GM19455 (cell line): ENCODE measurements around the gene TNFRSF18.

Experiments
- ATAC-seq: cut with Tn5 transposase; IDR thresholded peaks from one replicate; pipeline ENCODE4 v1.9.1; 2021; ENCODE audit not compliant: unreplicated experiment

TNFRSF18 gene

GRCh38 chr1:1240822-1241587, 34.6 kb upstream of the TNFRSF18 start:
- ATAC-seq, result no peak

GRCh38 chr1:1240348-1240732, 33.9 kb upstream of the TNFRSF18 start:
- no peak for ATAC-seq

GRCh38 chr1:1239614-1240347, 33.4 kb upstream of the TNFRSF18 start:
- ATAC-seq, result no peak

GRCh38 chr1:1239227-1239613, 32.8 kb upstream of the TNFRSF18 start:
- no peak for ATAC-seq

- no peak for ATAC-seq
Measured at GRCh38 chr1:1238702-1239178, 32.3 kb upstream of the TNFRSF18 start.

- ATAC-seq, result no peak
Measured at GRCh38 chr1:1237874-1238701, 31.7 kb upstream of the TNFRSF18 start.

- ATAC-seq, result no peak
Measured at GRCh38 chr1:1236945-1237873, 30.8 kb upstream of the TNFRSF18 start.

- no peak for ATAC-seq
Measured at GRCh38 chr1:1236176-1236763, 29.9 kb upstream of the TNFRSF18 start.

- no peak for ATAC-seq
Measured at GRCh38 chr1:1235016-1235744, 28.8 kb upstream of the TNFRSF18 start.

GRCh38 chr1:1234180-1234808, 27.9 kb upstream of the TNFRSF18 start:
- ATAC-seq, result no peak

GRCh38 chr1:1233567-1233892, 27.1 kb upstream of the TNFRSF18 start:
- no peak for ATAC-seq

GRCh38 chr1:1232796-1233566, 26.6 kb upstream of the TNFRSF18 start:
- ATAC-seq, result no peak

GRCh38 chr1:1232208-1232795, 25.9 kb upstream of the TNFRSF18 start, which contains the start of gene B3GALT6:
Gene B3GALT6, plus strand, starts transcription at chr1:1232237. Its CDS starts 42 bp downstream, at chr1:1232279.
- no peak for ATAC-seq

GRCh38 chr1:1231400-1232207, 25.2 kb upstream of the TNFRSF18 start, which contains the start of gene SDF4:
Gene SDF4, minus strand, starts transcription at chr1:1232001. Its CDS starts 3,229 bp downstream, at chr1:1228772.
- peak; percentile 85 for ATAC-seq

GRCh38 chr1:1230656-1231399, 24.4 kb upstream of the TNFRSF18 start:
- ATAC-seq, result no peak

GRCh38 chr1:1229770-1230169, 23.4 kb upstream of the TNFRSF18 start:
- ATAC-seq, result no peak
